ENCODE data around the gene CSF1R. TPM values are rescaled to one million over a fixed set of nuclear protein-coding genes. Genes with fewer than 3 reads are reported as not detected.

Gene CSF1R
- total and polyA plus RNA-seq, 2 of the 8 experiments (the other 6 are each of a cell fraction or from before 2014, with no cell fraction given): 0.12 TPM; not detected in 1

DNA sequence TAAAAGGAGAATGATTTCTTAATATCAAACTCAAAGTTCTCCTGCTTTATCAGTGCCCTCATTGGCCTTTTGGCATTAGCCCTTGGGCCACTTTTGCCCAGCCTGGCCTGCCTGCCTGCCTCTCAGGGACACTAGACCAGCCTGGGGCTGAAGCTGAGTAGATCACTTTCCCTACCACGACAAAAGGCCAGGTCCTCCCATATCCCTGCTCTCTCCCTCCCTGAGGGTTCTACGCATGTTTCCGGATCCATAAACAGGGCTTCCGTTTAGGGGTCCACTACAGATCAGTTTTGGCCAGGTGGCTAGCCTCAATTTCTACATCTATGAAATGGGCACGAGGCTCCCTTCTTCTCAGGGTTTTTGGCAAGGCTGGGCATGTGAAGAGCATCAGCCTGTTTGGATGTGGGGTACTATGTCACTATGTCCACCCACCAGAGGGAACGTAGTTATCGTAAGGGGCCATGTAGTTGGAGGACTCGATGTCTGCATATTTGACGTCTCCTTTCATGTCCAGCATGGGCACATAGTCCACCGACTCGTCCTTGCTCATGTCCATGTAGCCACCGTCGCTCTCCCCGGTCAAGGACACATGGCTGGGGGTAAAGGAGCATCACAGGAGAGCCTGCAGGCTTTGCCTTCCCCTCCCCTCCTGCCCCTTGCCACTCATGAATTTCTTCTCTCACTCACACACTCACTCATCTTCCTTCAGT lies 35.2 kb upstream of the CSF1R start:
- Histone ChIP-seq H3K4me1 (replicated peaks in 1 of 4; ENCODE audit: control insufficient read depth in 3 of 4, insufficient read depth in 4 of 4, low read length in 3 of 4) (peaks cover 0 to 6% (median 2%) of the 10 kb centered on the region in 4 experiments; a peak in 3 of 7 replicates), H3K4me2 (ENCODE audit: insufficient read depth in 1 of 2, low read depth in 2 of 2, low read length in 2 of 2) (no peak overlapping the region), H3K9ac (replicated peaks in 1 of 4; ENCODE audit: extremely low read depth in 1 of 4, low read depth in 3 of 4, low read length in 3 of 4) (no peak overlapping the region; a peak in 1 of 7 replicates), H3K79me2 (ENCODE audit: control insufficient read depth in 1 of 2, insufficient read depth in 2 of 2, low read length in 2 of 2) (no peaks in the 10 kb centered on the region), H3K36me3 (ENCODE audit: control insufficient read depth in 2 of 4, insufficient read depth in 4 of 4, low read length in 3 of 4) (no peaks in the 10 kb centered on the region), H2BK120ac (replicated peaks; ENCODE audit: low read depth, low read length) (no peak overlapping the region), H3K18ac (ENCODE audit: extremely low read depth, low read length) (no peak overlapping the region), H2BK5ac (ENCODE audit: low read depth, low read length) (no peak overlapping the region), H3K4ac (replicated peaks; ENCODE audit: insufficient read length, low read depth, low read length) (no peak overlapping the region), H4K20me1 (replicated peaks in 1 of 2; ENCODE audit: control insufficient read depth in 1 of 2, insufficient read depth in 2 of 2, low read length in 2 of 2) (peaks cover 0 to 3% of the 10 kb centered on the region in 2 experiments), H3K56ac (replicated peaks; ENCODE audit: insufficient read length, low read depth, low read length) (no peak overlapping the region), H2AK5ac (ENCODE audit: low read depth, low read length) (no peak overlapping the region), H3K27ac (ENCODE audit: low read depth, low read length) (no peak overlapping the region), H3K23me2 (ENCODE audit: low read depth, low read length) (no peaks in the 10 kb centered on the region), H2AFZ (ENCODE audit: low read length) (no peak overlapping the region), H3K27me3 (replicated peaks in 1 of 4; ENCODE audit: control insufficient read depth in 3 of 4, extremely low read depth in 1 of 4, insufficient read depth in 3 of 4, low read length in 3 of 4) (no peaks in the 10 kb centered on the region), H4K5ac (ENCODE audit: insufficient read length, low read depth, low read length) (no peak overlapping the region), H4K91ac (replicated peaks; ENCODE audit: insufficient read length, low read length) (no peak overlapping the region), H3K9me3 (ENCODE audit: insufficient read depth in 2 of 2, low read depth in 1 of 2, low read length in 1 of 2) (no peaks in the 10 kb centered on the region), H3K79me1 (ENCODE audit: low read depth, low read length) (no peaks in the 10 kb centered on the region), H2BK20ac (ENCODE audit: low read length) (no peak overlapping the region), H3K23ac (ENCODE audit: insufficient read length) (no peak overlapping the region), H4K8ac (ENCODE audit: extremely low read depth, insufficient read depth, low read length) (no peak overlapping the region; the same call in 1 of the 2 replicates), H3K14ac (ENCODE audit: insufficient read length) (no peak overlapping the region), H2BK12ac (ENCODE audit: low read depth, low read length) (no peak overlapping the region), H2BK15ac (ENCODE audit: low read length) (no peak overlapping the region), H3K4me3 (ENCODE audit: extremely low read depth in 1 of 4, insufficient read depth in 2 of 4, low read depth in 3 of 4, low read length in 4 of 4) (no peak overlapping the region)
- WGBS, 2 experiments (ENCODE audit: extremely low coverage in 1 of 2, insufficient coverage in 1 of 2, insufficient read length in 1 of 2, insufficient replicate concordance in 2 of 2, low coverage in 1 of 2, low lambda C conversion rate in 2 of 2, missing lambda C conversion rate in 1 of 2): 90% methylated on average over 14 of the region's 14 CpGs; no CpG with 5 or more reads in 1 of the 2 experiments
- CTCF ChIA-PET (ENCODE audit: partially characterized antibody): interaction anchor here (0.7 to 16.9 kb wide), 34 partner anchors 7 to 363 kb away, joined by 3 to 188 read pairs (median 5); partner anchors contain the start of gene CSF1R
- DNase-seq (ENCODE audit: low read depth in 1 of 2, low spot score in 2 of 2): no peak
- FAIRE-seq: no peak
- POLR2A ChIA-PET (ENCODE audit: partially characterized antibody): interaction anchor here (1.2 kb wide), 1 partner anchor 25 kb away, joined by 4 read pairs; no protein-coding TSS in a partner anchor
- TF ChIP-seq SIRT6 (IDR thresholded peaks at IDR 0.05; ENCODE audit: low read length) (no peak), JUND (IDR thresholded peaks at IDR 0.05; ENCODE audit: low read length) (no peak), ZNF274 (IDR thresholded peaks at IDR 0.05; ENCODE audit: borderline replicate concordance, extremely low read depth, low read length) (no peak), SIX5 (IDR thresholded peaks at IDR 0.05; ENCODE audit: low read depth, low read length) (no peak), PHF8 (conservative IDR thresholded peaks at IDR 0.05; ENCODE audit: low read depth, low read length) (no peak), CTBP2 (IDR thresholded peaks at IDR 0.05; ENCODE audit: borderline replicate concordance, insufficient read depth, insufficient read length, low read length) (no peak), SP1 (IDR thresholded peaks at IDR 0.05; ENCODE audit: low read depth, low read length) (no peak), TEAD4 (IDR thresholded peaks at IDR 0.05; ENCODE audit: low read depth, low read length) (no peak), CHD2 (IDR thresholded peaks at IDR 0.05; ENCODE audit: low read length) (no peak), RAD21 (IDR thresholded peaks at IDR 0.05 in 1 of 2, conservative IDR thresholded peaks at IDR 0.05 in 1 of 2; ENCODE audit: low read depth in 2 of 2, low read length in 2 of 2) (no peak), FOSL1 (IDR thresholded peaks at IDR 0.05; ENCODE audit: insufficient read depth, low read depth, low read length) (no peak)
- TF ChIP-seq, protein P1, sequence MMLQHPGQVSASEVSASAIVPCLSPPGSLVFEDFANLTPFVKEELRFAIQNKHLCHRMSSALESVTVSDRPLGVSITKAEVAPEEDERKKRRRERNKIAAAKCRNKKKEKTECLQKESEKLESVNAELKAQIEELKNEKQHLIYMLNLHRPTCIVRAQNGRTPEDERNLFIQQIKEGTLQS (IDR thresholded peaks at IDR 0.05; ENCODE audit: insufficient read depth, low read depth, low read length): no peak
